ENCODE results near the gene RGS8.

Gene RGS8
- total RNA-seq = 0 reads per million in 2 donors

DNA sequence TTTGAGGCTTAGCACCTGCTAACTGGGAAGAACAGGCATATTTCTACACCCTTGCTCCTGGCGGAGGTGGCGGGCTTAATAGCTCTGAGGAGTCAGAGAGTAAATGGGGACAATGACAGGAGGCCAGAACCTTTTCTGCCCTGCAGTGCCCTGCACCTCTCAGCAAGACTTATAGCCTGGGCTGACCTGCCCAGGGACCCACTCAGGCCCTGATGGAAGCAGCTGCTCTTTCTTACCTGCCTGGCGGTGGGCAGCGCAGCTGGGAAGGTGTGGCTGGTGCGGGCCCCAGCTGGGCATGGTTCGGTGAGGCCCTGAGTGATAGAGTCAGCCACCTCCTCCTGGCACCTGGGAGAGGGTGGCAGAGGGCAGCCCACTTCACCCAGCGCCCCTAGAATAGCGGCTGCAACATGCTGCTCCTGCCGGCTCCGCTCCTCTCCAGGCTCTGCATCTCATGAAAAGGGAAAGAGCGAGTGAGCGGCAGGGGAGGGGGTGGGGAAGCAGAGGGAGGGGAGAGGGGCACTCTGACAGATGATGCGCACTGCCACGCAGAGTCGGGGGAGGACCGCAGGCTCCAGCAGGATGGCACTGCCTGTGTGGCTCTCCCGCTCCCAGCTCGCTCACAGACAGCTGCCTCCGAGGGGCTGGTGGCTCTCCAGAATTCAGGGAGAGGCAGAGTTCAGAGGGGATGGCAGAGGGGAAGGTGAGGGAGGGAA lies at the start of gene RGS8:
Gene RGS8, minus strand, starts transcription at position 472 of the 713 bp plus-strand sequence. CDS start 14,938 bp downstream, outside the sequence.
- no peak for DNase-seq

DNA sequence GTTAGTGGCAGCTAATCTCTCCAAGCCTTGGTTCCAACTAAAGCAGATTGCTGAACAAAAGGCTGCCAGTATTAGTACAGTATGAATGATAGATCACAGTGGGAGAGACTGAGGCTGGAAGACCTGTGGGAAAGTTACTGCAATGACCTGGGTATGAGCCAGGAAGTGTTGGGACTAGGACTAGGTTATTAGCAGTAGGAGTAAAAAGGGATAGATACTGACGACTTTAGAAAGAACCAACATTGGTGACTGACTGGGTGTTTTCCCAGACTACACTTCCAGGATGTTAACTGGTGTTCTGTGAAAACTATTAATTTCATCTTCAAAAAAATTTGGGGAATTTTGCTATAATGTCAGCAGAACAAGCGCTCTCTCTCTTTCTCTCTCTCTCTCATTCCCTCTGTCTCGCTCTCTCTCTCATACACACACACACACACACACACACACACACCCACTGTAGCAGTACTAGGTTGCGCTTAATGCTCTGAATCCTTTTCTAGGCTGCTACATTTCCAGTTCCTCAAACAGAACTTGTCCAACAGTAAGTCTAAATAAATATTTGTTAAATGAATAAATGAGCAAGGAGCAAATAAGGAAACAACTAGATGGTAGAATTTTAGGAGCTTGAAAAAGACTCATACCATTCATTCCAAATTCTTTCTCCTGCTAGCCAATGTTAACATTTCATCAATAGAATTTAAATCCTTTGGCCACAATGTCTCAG lies 47.6 kb upstream of the RGS8 start:
- DNase-seq = no peak

DNA sequence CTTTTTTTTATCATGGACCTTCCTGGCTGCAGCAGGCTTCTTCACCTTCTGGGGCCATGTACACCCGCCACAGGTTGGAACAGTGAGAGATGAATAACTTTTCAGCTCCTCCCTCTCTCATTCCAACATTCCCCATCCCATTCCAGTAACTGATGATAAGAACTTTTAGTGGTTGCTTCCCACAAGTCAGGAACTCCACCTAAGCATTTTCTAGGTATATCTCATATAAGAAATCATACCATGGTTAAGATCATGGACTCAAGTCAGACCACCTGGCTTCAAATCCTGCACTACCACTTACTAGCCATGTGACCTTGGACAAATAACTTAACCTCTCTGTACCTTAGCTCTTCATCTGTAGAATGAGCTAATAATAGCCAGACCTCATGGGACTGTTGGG lies 42.5 kb upstream of the RGS8 start:
- DNase-seq = no peak

- no peak for DNase-seq
These were observed 41.2 kb upstream of the RGS8 start for GRCh38 chr1:182725259-182726255.

DNA sequence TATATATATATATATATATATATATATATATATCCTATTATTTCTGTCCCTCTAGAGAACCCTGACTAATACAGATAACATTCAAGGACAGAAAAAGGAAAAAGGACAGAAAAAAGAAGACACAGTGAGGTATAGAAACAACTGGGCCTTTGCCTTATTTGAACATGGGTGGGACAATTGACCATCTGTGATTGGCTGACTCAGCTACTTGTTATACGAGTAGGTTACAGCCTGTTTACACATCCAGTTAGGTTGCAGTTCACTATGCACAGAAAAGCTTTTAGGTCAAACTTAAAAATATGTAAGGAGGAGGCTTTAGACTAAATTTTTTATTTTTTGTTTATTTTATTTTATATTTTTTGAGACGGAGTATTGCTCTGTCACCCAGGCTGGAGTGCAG lies 39.8 kb upstream of the RGS8 start:
- DNase-seq = no peak

- no peak for DNase-seq
These were observed 38.8 kb upstream of the RGS8 start for GRCh38 chr1:182723200-182723599.

DNA sequence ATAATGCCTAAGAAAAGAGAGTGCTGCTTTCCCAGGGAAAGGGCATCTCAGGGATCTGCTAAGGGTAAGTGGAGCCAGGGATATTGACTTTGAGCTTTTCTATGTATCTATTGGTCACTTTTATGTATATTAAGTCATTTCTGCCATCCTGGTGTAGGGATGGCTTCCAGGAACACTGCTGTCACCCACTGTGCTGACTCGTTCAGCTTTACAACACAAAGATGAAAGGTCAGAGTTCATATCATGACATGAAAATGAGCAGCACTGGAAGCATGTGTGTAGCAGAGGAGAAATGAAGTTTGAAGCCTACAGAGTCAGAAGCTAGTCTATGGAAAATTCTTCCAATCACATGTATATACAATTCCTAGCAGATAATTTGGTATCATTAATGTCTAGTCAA lies 37.1 kb upstream of the RGS8 start:
- DNase-seq = no peak

GRCh38 chr1:182720463-182720862 lies 36.1 kb upstream of the RGS8 start:
- no peak for DNase-seq

DNA sequence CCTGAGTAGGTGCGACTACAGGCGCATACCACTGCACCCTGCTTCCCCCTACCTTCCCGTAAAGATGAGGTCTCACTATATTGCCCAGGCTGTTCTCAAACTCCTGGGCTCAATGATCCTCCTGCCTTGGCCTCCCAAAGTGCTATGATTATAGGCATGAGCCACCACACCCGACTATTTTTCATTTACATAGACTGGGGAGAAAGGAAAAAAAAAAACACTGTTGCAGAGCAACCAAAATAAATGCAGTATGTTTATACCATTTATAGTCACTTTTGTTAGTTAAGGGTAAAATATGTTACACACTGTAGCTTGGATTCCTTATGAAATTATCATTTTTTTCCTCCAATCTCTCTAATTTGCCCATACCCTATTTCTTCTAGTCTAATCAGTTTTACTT lies 35.2 kb upstream of the RGS8 start:
- DNase-seq = no peak

GRCh38 chr1:182718311-182718710 lies 33.9 kb upstream of the RGS8 start:
- DNase-seq = no peak

DNA sequence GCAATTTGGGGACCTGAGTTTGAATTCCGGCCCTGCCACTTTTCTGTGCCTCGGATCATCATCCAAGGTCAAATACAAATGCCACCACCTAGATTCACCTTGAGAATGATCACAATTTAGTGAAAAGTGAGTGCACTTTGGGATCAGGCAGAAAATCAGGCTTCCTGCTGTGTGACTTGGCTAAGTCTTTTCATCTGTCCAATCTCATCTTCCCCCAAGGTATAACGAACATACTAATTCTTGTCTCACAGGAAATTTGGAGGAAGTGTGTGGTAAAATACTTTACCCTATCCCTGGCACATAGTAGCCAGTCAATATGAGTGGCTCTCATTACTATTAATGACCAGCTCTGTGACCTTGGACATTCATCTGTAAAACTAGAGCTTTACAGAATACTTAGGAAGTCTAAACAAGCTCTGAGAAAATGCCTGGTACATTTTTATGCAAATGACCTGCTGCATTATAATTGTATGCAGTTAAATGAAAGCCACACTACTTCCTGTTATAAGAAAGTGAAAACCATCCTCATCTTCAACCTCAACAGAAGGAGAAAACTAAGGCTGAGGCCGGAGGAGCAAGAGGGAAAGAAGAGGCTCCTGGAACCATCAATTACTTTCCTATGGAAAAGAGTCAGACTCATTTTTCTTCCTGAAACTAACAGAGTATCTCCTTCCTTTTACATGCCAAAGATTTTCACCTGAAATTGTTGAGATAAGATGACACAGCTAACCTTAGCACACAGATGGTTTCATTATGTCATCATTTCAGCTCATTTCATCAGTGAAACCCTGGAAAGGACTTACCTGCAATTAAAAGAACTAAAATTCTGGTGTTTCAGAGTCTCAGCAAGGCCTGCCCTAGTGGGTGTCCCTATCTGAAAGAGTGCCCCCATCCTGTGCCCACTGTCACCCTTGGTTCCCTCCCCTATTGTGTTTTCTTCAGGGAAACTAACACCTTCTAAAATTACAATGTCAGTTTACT lies 32.6 kb upstream of the RGS8 start:
- DNase-seq = no peak

GRCh38 chr1:182715531-182715930 lies 31.1 kb upstream of the RGS8 start:
- no peak for DNase-seq

DNA sequence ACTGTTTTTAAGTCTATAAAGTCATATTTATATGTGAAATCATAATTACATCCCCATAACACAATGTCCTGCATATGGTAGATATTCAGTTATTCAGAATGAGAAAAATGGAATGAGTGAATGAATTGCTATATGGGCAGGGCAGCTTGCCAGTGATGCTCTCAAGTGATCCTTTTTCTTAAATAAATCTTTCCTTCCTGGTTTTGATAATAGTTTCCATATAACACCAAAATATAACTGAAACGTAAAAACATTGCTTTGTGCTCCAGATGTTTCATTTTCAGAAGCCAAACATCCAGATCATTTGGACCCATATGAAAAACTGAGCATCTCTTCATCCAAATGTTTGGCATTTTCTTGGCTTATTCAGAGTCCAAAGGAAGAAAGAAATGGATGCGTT lies 30.2 kb upstream of the RGS8 start:
- no peak for DNase-seq

DNA sequence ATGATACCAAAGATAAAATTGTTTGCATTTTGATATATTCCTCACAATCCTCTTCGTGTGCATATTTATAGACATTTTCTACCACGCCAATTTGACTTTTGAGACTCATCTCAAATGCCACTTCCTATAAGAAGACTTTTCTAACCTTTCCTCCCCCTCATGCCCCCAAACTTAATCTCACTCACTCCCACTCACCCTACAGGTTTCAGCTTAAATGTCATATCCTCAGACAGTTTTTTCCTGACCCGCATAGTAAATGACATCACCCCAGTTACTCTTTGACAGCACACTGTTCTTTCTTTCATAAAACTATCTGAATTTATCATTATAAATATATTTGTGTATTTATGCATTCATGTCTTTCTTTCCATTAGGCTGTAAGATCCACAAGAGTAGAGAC lies 29.6 kb upstream of the RGS8 start:
- DNase-seq = no peak

GRCh38 chr1:182713492-182713891 lies 29.1 kb upstream of the RGS8 start:
- DNase-seq = no peak

DNA sequence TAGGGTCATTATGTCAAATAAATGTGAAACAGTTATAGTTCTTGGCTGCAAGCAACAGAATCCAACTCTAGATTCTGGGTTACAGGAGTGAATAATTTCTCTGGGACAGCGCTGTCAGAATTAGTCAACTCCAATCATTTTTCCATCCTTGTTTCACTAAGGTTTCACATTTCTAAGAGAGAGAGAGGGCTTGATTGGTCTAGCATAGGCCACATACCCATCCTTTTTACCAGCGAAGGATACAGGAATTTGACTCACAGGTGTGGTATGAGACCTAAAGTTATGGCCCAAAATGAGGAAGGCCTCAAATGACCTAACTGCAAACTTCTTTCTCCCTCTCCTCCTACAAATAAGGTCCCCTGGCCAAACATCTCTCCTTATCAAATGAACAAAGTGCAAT lies 25.5 kb upstream of the RGS8 start:
- no peak for DNase-seq

GRCh38 chr1:182709225-182709764 lies 24.9 kb upstream of the RGS8 start:
- no peak for DNase-seq

DNA sequence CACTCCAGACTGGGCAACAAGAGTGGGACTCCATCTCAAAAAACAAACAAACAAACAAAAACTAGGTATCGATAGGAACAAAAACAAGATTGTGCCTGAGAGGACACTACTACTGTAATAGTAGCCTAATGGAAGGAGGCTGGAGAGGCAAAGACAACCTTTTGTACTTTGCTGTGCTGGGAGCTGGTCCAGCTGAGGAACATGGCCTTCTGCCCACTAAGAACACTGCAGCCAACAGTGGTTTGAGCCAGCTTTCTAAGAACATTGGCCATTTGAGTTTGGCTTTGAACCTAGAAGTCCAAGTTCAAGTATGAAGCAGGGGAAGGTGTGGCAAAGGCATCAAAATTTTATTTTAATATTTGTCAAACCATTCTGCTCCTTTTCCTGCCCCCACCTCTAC lies 22.7 kb upstream of the RGS8 start:
- no peak for DNase-seq

DNA sequence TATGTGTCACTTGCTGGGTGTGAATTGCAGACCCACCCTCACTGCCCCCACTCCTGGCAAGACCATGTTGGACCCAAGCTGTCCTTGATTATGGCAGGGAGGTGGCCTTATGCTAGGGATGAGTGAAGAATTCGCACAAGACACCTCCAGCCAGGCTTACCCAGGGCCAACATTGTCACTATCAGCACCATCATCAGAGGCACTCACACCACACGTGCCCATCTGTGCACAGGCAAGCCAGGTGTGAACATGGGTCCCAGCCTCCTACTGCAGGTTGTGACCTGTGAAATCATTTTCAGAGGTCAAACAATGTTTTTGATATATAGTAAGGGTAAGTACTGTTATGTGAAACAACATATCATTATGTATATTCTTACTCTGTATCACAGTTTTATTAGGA lies 20.3 kb upstream of the RGS8 start:
- DNase-seq = no peak

- no peak for DNase-seq
These were observed 19.2 kb upstream of the RGS8 start for GRCh38 chr1:182703539-182703938.

GRCh38 chr1:182702826-182703524 lies 18.6 kb upstream of the RGS8 start:
- DNase-seq = no peak
